ENCODE data around the gene FRS3.

GRCh38 chr6:41748102-41748477 lies 31.6 kb downstream of the FRS3 start:
- TF ChIP-seq, protein P1, sequence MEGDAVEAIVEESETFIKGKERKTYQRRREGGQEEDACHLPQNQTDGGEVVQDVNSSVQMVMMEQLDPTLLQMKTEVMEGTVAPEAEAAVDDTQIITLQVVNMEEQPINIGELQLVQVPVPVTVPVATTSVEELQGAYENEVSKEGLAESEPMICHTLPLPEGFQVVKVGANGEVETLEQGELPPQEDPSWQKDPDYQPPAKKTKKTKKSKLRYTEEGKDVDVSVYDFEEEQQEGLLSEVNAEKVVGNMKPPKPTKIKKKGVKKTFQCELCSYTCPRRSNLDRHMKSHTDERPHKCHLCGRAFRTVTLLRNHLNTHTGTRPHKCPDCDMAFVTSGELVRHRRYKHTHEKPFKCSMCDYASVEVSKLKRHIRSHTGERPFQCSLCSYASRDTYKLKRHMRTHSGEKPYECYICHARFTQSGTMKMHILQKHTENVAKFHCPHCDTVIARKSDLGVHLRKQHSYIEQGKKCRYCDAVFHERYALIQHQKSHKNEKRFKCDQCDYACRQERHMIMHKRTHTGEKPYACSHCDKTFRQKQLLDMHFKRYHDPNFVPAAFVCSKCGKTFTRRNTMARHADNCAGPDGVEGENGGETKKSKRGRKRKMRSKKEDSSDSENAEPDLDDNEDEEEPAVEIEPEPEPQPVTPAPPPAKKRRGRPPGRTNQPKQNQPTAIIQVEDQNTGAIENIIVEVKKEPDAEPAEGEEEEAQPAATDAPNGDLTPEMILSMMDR (IDR thresholded peaks at IDR 0.05; ENCODE audit: poor library complexity): no peak
- TF ChIP-seq EZH2 (IDR thresholded peaks at IDR 0.05; ENCODE audit: borderline replicate concordance): no peak

Measured in hepatocyte (in vitro differentiated cells).